Measurements from ENCODE around the gene INTS4.

GRCh38 chr11:78036313-78036712, 41.8 kb upstream of the INTS4 start:
- TF ChIP-seq TBP (IDR thresholded peaks at IDR 0.05; ENCODE audit: low read depth, low read length) (no peak), SUZ12 (IDR thresholded peaks at IDR 0.05; ENCODE audit: low read length) (no peak), KDM1A (IDR thresholded peaks at IDR 0.05; ENCODE audit: borderline replicate concordance, low read length) (no peak)
